C4-2B (cell line): ENCODE data around the gene MROH2B.

Experiments
- ZFX ChIP-seq: fragments of 450-650 bp; IDR thresholded peaks from 2 replicates; pipeline ENCODE4 v1.6.1; 2017
- TF ChIP-seq, protein P1 (sequence below): fragments of 450-650 bp; conservative IDR thresholded peaks from 2 replicates; pipeline ENCODE4 v1.5.1; 2017; ENCODE audit warnings: mild to moderate bottlenecking

DNA sequence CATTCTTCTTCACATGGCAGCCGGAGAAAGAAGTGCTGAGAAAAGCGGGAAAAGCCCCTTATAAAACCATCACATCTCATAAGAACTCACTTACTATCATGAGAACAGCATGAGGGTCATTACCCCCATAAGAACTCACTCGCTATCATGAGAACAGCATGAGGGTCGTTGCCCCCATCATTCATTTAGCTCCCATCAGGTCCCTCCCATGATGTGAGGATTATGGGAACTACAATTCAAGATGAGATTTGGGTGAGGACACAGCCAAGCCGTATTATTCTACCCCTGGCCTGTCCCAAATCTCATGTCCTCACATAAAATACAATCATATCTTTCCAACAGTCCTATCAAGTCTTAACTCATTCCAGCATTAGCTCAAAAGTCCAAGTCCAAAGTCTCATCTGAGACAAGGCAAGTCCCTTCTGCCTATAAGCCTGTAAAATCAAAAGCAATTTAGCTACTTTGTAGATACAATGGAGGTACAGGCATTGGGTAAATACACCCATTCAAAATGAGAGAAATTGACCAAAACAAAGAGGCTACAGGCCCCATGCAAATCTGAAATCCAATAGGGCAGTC is 79.1 kb downstream of the MROH2B start:
- TF ChIP-seq, protein P1, sequence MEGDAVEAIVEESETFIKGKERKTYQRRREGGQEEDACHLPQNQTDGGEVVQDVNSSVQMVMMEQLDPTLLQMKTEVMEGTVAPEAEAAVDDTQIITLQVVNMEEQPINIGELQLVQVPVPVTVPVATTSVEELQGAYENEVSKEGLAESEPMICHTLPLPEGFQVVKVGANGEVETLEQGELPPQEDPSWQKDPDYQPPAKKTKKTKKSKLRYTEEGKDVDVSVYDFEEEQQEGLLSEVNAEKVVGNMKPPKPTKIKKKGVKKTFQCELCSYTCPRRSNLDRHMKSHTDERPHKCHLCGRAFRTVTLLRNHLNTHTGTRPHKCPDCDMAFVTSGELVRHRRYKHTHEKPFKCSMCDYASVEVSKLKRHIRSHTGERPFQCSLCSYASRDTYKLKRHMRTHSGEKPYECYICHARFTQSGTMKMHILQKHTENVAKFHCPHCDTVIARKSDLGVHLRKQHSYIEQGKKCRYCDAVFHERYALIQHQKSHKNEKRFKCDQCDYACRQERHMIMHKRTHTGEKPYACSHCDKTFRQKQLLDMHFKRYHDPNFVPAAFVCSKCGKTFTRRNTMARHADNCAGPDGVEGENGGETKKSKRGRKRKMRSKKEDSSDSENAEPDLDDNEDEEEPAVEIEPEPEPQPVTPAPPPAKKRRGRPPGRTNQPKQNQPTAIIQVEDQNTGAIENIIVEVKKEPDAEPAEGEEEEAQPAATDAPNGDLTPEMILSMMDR, result no peak
- TF ChIP-seq ZFX, result no peak
